A549 (cell line): ENCODE results near the gene HNF1B.
"Not testable (repeated sequence)": the region's sequence is repeated elsewhere in the genome, so short reads cannot be mapped to it uniquely, and the experiment has no call there.

Source experiments
- CTCF ChIP-seq: fragments of >200 bp; sonication (Bioruptor Twin); formaldehyde crosslinking; IDR thresholded peaks from 3 replicates; pipeline ENCODE4 v1.5.1; 2016
- NFE2L2 ChIP-seq: fragments of 150-350 bp; conservative IDR thresholded peaks from 2 replicates; pipeline ENCODE4 v1.6.1; 2014; ENCODE audit warnings: low read length
- RAD21 ChIP-seq, 2 experiments: fragments of >200 bp in 1 of 2; sonication (Bioruptor Twin) in 1 of 2; formaldehyde crosslinking in 1 of 2; IDR thresholded peaks in 1 of 2; conservative IDR thresholded peaks in 1 of 2; 2 replicates in 1 of 2; 3 replicates in 1 of 2; pipeline ENCODE4 v1.6.1; 2012 to 2018; ENCODE audit warnings: inconsistent platforms in 1 of 2
- RFX5 ChIP-seq: fragments of 450-650 bp; IDR thresholded peaks from 2 replicates; pipeline ENCODE4 v1.7.1; 2014; ENCODE audit warnings: antibody characterized with exemption, mild to moderate bottlenecking, moderate library complexity
- SMC3 ChIP-seq: fragments of >200 bp; sonication (Bioruptor Twin); formaldehyde crosslinking; IDR thresholded peaks from 3 replicates; pipeline ENCODE4 v1.6.1; 2018; ENCODE audit warnings: inconsistent platforms

GRCh38 chr17:37782460-37782859, 37.6 kb upstream of the HNF1B start:
- not testable (repeated sequence) for TF ChIP-seq CTCF; NFE2L2; RFX5; RAD21 (conservative IDR thresholded peaks at IDR 0.05 in 1 of 2, IDR thresholded peaks at IDR 0.05 in 1 of 2); SMC3
